Fibroblast of lung (primary cell): Measurements from ENCODE around the gene KIAA0232. TPM values are rescaled to one million over a fixed set of nuclear protein-coding genes. Genes with fewer than 3 reads are reported as not detected.

Experiments used
- DNase-seq, 2 donors: peaks; one replicate each; pipeline versions ENCODE4 v3.0.0 to v3.0.0-alpha.2; 2010; ENCODE audit warnings: low read depth in 2 of 2
- H2AFZ ChIP-seq: 2 replicates; pipeline ENCODE4 v1.5.1; 2012; ENCODE audit warnings: low read length, control low read depth, inconsistent platforms
- H3K27ac ChIP-seq: 2 replicates; pipeline ENCODE4 v1.5.1; 2011; ENCODE audit warnings: low read length, control low read depth; ENCODE audit not compliant: insufficient read depth
- H3K27me3 ChIP-seq: 2 replicates; pipeline ENCODE4 v1.5.1; 2011; ENCODE audit warnings: mild to moderate bottlenecking, low read length; ENCODE audit not compliant: control insufficient read depth, insufficient read depth
- H3K36me3 ChIP-seq: 2 replicates; pipeline ENCODE4 v1.5.1; 2011; ENCODE audit warnings: low read length; ENCODE audit not compliant: control insufficient read depth, insufficient read depth
- H3K4me1 ChIP-seq: 2 replicates; pipeline ENCODE4 v1.5.1; 2011; ENCODE audit warnings: low read length; ENCODE audit not compliant: control insufficient read depth, insufficient read depth; ENCODE audit errors: extremely low read depth
- H3K4me2 ChIP-seq: 2 replicates; pipeline ENCODE4 v1.5.1; 2011; ENCODE audit warnings: low read length, control low read depth; ENCODE audit not compliant: insufficient read depth; ENCODE audit errors: extremely low read depth
- H3K4me3 ChIP-seq, 4 experiments: fragments of 200-600 bp in 1 of 4; sonication (generic) in 1 of 4; replicated peaks in 1 of 4; 2 replicates each; pipeline ENCODE4 v1.5.1; 2011 to 2016; ENCODE audit warnings: low read length in 4 of 4, low read depth in 3 of 4, mild to moderate bottlenecking in 3 of 4, control low read depth in 2 of 4, inconsistent platforms in 1 of 4, mixed read lengths in 1 of 4; ENCODE audit not compliant: insufficient read depth in 1 of 4; ENCODE audit errors: control extremely low read depth in 1 of 4
- H3K79me2 ChIP-seq: 2 replicates; pipeline ENCODE4 v1.5.1; 2012; ENCODE audit warnings: mild to moderate bottlenecking, low read length, inconsistent platforms; ENCODE audit not compliant: control insufficient read depth, insufficient read depth
- H3K9ac ChIP-seq: 2 replicates; pipeline ENCODE4 v1.5.1; 2011; ENCODE audit warnings: mild to moderate bottlenecking, low read length, control low read depth; ENCODE audit not compliant: insufficient read depth
- H3K9me3 ChIP-seq: 2 replicates; pipeline ENCODE4 v1.5.1; 2012; ENCODE audit warnings: low read depth, low read length; ENCODE audit not compliant: control insufficient read depth, insufficient read depth
- H4K20me1 ChIP-seq: 2 replicates; pipeline ENCODE4 v1.5.1; 2011; ENCODE audit warnings: low read length; ENCODE audit not compliant: control insufficient read depth, insufficient read depth; ENCODE audit errors: extremely low read depth
- EZH2 ChIP-seq: IDR thresholded peaks from 2 replicates; pipeline ENCODE4 v1.5.1; 2012; ENCODE audit warnings: low read length, control low read depth, mild to moderate bottlenecking; ENCODE audit errors: missing control alignments
- polyA plus RNA-seq, 2 donors: library from polyadenylated mRNA; depleted of rRNA in 1 of 2; stranded (reverse) in 1 of 2; unstranded in 1 of 2; fragments of >200 nt; gene quantifications; 2 replicates each; pipeline ENCODE4 v1.2.1, GENCODE V29; 2011 to 2012; ENCODE audit warnings: missing spikeins in 1 of 2
- total RNA-seq: library from RNA; depleted of rRNA; stranded (reverse); fragments of >200 nt; gene quantifications from 2 replicates; pipeline ENCODE4 v1.2.1, GENCODE V29; 2014
- TF ChIP-seq, protein P1 (sequence below), 2 donors: IDR thresholded peaks in 1 of 2; conservative IDR thresholded peaks in 1 of 2; 1 replicate in 1 of 2; 2 replicates in 1 of 2; pipeline ENCODE4 v1.5.1; 2011 to 2012; ENCODE audit warnings: low read length in 2 of 2, control low read depth in 1 of 2, inconsistent platforms in 1 of 2, low read depth in 1 of 2, mild to moderate bottlenecking in 1 of 2

The KIAA0232 gene
- total and polyA plus RNA-seq, 2 donors (not counting 1 experiment from before 2014, with no cell fraction given), result 18.0 to 18.8 TPM

DNA sequence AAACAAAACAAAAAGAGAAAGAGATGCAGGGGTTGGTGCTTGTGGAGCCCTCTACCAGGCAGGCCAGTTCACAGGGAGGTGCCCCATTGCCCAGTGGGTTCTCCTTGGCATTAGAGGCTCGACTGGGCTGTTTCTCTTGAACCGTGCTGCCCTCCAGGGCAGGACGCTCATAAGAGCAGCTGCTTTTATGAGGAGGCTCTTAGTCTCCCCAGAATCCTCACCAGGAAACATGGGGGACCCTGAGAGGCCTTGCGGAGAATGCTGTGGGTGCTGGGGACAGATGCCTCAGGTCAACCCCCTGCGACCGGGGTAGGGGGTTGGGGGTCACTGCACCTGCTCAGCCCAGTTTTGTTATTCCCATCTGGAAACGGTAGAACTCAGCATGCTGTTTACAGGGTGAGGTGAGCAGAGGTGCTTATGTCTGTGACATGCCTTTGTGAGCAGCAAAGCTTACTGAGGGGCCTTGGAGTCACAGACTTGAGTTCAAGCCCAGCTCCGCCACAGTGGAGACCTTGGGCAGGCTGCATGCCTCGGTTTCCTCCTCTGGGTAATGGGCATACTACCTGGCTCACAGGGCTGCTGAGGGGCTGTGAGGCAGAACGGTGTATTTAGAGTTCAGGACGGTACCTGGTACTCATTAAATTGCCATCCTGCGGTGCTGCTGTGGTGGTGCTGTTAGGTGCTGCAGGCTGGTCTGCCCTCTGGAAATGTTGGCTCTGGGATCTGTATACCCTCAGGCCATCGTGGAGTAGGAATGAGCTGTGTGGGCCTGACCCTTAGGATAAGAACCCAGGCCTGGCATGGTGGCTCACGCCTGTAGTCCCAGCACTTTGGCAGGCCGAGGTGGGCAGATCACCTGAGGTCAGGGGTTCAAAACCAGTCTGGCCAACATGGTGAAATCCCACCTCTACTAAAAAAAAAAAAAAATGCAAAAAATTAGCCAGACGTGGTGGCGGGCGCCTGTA is 132.8 kb downstream of the KIAA0232 start:
- Histone ChIP-seq H3K27ac (no peak overlapping the region), H2AFZ (no peak overlapping the region), H3K79me2 (no peaks in the 10 kb centered on the region), H3K4me3 (no peak overlapping the region), H3K9ac (no peak overlapping the region), H3K27me3 (no peaks in the 10 kb centered on the region), H3K9me3 (no peaks in the 10 kb centered on the region), H3K36me3 (no peaks in the 10 kb centered on the region), H3K4me2 (no peak overlapping the region), H4K20me1 (no peaks in the 10 kb centered on the region), H3K4me1 (no peaks in the 10 kb centered on the region)
- DNase-seq, result no peak
- TF ChIP-seq, protein P1, sequence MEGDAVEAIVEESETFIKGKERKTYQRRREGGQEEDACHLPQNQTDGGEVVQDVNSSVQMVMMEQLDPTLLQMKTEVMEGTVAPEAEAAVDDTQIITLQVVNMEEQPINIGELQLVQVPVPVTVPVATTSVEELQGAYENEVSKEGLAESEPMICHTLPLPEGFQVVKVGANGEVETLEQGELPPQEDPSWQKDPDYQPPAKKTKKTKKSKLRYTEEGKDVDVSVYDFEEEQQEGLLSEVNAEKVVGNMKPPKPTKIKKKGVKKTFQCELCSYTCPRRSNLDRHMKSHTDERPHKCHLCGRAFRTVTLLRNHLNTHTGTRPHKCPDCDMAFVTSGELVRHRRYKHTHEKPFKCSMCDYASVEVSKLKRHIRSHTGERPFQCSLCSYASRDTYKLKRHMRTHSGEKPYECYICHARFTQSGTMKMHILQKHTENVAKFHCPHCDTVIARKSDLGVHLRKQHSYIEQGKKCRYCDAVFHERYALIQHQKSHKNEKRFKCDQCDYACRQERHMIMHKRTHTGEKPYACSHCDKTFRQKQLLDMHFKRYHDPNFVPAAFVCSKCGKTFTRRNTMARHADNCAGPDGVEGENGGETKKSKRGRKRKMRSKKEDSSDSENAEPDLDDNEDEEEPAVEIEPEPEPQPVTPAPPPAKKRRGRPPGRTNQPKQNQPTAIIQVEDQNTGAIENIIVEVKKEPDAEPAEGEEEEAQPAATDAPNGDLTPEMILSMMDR (conservative IDR thresholded peaks at IDR 0.05 in 1 of 2, IDR thresholded peaks at IDR 0.05 in 1 of 2; ENCODE audit: low read depth in 1 of 2, low read length in 2 of 2), result no peak
- TF ChIP-seq EZH2, result no peak

DNA sequence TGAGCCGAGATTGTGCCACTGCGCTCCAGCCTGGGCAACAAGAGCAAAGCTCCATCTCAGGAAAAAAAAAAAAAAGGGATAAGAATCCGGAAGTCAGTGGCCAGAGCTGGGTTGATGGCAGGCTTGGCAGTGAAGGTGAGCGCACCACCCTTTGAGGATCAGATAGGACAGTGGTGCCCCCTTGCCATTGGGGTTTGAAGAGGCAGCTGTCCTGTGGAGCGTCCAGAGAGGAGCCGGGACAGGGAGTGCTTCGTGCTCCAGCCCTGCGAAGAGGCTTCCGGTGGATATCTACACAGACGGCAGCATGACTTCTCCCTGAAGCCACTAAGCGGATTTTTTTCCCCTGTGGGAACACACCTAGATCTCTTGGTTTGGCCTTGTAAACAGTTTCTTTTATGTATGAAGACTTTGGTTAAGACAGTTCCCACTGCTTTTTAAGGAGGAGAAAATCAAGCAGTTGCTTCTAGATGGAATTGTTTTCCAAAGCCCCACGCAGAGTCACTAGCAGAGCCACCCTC is 133.6 kb downstream of the KIAA0232 start:
- Histone ChIP-seq H2AFZ (no peak overlapping the region), H3K9ac (no peak overlapping the region), H4K20me1 (no peaks in the 10 kb centered on the region), H3K79me2 (no peaks in the 10 kb centered on the region), H3K36me3 (no peaks in the 10 kb centered on the region), H3K27ac (no peak overlapping the region), H3K27me3 (no peaks in the 10 kb centered on the region), H3K9me3 (no peaks in the 10 kb centered on the region), H3K4me3 (no peak overlapping the region), H3K4me1 (no peaks in the 10 kb centered on the region), H3K4me2 (no peak overlapping the region)
- TF ChIP-seq EZH2, result no peak
- TF ChIP-seq, protein P1 (conservative IDR thresholded peaks at IDR 0.05 in 1 of 2, IDR thresholded peaks at IDR 0.05 in 1 of 2; ENCODE audit: low read depth in 1 of 2, low read length in 2 of 2), result no peak
- no peak for DNase-seq

DNA sequence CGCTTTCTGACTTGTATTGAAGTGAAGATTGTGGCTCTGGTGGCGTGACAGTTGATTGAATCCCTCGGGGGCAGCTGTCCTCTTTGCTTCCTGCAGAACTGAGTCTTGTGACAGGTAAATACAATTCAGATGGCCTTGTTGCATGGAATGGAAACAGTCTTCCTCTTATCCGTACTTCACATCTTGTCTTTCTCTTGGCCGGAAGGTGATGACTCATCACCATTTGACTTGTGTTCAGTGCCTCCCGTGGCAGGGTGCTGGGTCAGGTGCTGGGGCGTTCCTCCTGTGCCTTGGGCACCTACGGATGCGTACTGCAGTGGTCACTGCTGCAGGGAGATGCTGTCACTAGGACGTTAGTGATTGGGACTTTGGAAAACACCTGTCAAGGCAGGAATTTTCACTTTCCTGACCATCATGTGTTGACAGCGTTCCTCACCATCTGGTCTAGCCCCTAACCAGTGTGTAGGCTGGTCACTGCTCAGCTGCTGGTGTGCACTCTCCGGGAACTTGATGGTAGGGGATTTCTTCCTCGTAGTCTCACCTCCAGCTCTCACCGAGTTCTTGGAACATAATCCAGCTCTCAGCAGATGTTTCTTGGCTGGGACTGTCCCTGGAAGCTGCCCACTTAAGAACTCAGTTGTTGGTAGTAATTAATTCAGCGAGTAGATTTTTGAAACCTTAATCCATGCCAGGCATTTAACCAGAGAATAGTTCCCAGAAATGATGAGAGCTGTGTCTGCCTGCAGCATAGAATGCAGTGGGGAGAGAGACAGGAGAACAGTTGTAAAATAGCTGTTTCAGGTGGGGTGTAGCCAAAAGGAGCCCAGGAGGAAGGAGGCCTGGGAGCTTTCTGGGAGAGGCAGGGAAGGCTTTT is 134.3 kb downstream of the KIAA0232 start:
- Histone ChIP-seq H3K4me2 (no peak overlapping the region), H3K9ac (no peak overlapping the region), H3K4me1 (no peaks in the 10 kb centered on the region), H4K20me1 (no peaks in the 10 kb centered on the region), H3K36me3 (no peaks in the 10 kb centered on the region), H3K9me3 (no peaks in the 10 kb centered on the region), H3K4me3 (no peak overlapping the region), H3K79me2 (no peaks in the 10 kb centered on the region), H2AFZ (no peak overlapping the region), H3K27me3 (no peaks in the 10 kb centered on the region), H3K27ac (no peak overlapping the region)
- peak in 1 of 2 donors; percentile 41 for DNase-seq
- no peak for TF ChIP-seq EZH2
- TF ChIP-seq, protein P1 (conservative IDR thresholded peaks at IDR 0.05 in 1 of 2, IDR thresholded peaks at IDR 0.05 in 1 of 2; ENCODE audit: low read depth in 1 of 2, low read length in 2 of 2), result no peak
